Neural crest cell (in vitro differentiated cells): ENCODE data around the gene ARVCF. TPM values are rescaled to one million over a fixed set of nuclear protein-coding genes. Genes with fewer than 3 reads are reported as not detected.

Experiments used
- DNase-seq: peaks from one replicate; pipeline ENCODE4 v3.0.0; 2021; ENCODE audit warnings: low read depth, mixed read lengths, low spot score
- H3K27ac Mint-ChIP-seq: one replicate; pipeline ENCODE4 v1.8.0; 2021; ENCODE audit warnings: mild to moderate bottlenecking, mixed read lengths; ENCODE audit not compliant: unreplicated experiment
- H3K27me3 Mint-ChIP-seq: 2 replicates; pipeline ENCODE4 v1.8.0; 2021; ENCODE audit warnings: low read depth, mild to moderate bottlenecking, mixed read lengths
- H3K36me3 Mint-ChIP-seq: 2 replicates; pipeline ENCODE4 v1.8.0; 2021; ENCODE audit warnings: low read depth, mild to moderate bottlenecking, mixed read lengths
- H3K4me1 Mint-ChIP-seq: 2 replicates; pipeline ENCODE4 v1.8.0; 2021; ENCODE audit warnings: mixed read lengths
- H3K4me3 Mint-ChIP-seq: one replicate; pipeline ENCODE4 v1.8.0; 2021; ENCODE audit warnings: mild to moderate bottlenecking, mixed read lengths
- H3K9me3 Mint-ChIP-seq: 2 replicates; pipeline ENCODE4 v1.8.0; 2021; ENCODE audit warnings: mixed read lengths
- total RNA-seq: library from RNA; stranded (reverse); gene quantifications from 2 replicates; pipeline ENCODE4 v1.2.1, GENCODE V29; 2021
- TF ChIP-seq, protein P1 (sequence below): fragments of 200-600 bp; sonication (generic); conservative IDR thresholded peaks from 2 replicates; pipeline ENCODE4 v1.5.0; 2021; ENCODE audit warnings: antibody characterized with exemption, mild to moderate bottlenecking

The ARVCF gene
- total RNA-seq, 1 donor from 2014 or later: 105 TPM

DNA sequence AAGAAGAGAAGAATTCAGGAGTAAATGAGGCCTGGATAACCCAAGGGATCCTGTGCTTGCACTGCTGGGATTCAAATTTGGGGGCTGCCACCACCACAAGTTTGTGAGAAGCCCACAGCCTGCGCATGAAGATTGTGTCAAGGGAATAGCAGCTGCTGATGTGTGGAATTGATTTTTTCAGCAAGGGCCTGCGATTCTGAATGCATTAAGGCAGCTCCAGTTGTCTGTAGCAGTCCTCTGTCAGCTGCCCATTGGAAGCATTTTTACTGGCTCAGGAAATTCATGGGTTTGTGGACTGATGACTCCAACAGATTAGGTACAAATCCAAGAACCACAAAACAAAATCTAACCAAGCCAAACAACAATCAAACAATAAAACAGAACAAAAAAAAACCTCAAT is 14.0 kb downstream of the ARVCF start:
- peaks cover 22% of the 10 kb centered on the region for H3K36me3 Mint-ChIP-seq
- H3K9me3 Mint-ChIP-seq: peaks cover 16% of the 10 kb centered on the region
- no peak overlapping the region for H3K27ac Mint-ChIP-seq
- no peak for DNase-seq
- peaks cover 54% of the 10 kb centered on the region for H3K4me1 Mint-ChIP-seq
- TF ChIP-seq, protein P1, sequence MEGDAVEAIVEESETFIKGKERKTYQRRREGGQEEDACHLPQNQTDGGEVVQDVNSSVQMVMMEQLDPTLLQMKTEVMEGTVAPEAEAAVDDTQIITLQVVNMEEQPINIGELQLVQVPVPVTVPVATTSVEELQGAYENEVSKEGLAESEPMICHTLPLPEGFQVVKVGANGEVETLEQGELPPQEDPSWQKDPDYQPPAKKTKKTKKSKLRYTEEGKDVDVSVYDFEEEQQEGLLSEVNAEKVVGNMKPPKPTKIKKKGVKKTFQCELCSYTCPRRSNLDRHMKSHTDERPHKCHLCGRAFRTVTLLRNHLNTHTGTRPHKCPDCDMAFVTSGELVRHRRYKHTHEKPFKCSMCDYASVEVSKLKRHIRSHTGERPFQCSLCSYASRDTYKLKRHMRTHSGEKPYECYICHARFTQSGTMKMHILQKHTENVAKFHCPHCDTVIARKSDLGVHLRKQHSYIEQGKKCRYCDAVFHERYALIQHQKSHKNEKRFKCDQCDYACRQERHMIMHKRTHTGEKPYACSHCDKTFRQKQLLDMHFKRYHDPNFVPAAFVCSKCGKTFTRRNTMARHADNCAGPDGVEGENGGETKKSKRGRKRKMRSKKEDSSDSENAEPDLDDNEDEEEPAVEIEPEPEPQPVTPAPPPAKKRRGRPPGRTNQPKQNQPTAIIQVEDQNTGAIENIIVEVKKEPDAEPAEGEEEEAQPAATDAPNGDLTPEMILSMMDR: no peak
- no peaks in the 10 kb centered on the region for H3K27me3 Mint-ChIP-seq
- no peak overlapping the region for H3K4me3 Mint-ChIP-seq

DNA sequence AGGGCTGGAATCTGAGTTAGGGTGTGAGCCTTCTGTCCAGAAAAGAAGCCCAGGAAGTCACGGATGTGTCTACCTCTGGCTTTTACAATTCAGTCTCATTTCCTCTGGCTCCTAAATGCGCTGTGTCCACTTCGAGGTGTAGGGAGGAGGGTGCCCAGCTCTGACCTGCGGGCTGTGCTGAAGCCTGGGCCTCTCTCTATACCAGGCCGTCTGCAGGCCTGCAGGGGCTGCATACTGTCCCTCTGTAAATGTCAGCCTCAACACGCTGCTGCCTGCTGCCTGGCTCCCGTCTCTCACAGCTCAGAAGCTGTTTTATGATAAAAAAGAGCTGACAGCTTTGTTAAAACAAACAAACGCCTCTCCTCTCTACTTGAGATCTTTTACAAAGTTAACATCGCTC is 14.5 kb downstream of the ARVCF start:
- TF ChIP-seq, protein P1: no peak
- Mint-ChIP-seq H3K36me3 (peaks cover 22% of the 10 kb centered on the region), H3K27me3 (no peaks in the 10 kb centered on the region), H3K27ac (no peak overlapping the region), H3K9me3 (peaks cover 16% of the 10 kb centered on the region), H3K4me3 (no peak overlapping the region), H3K4me1 (peaks cover 55% of the 10 kb centered on the region)
- DNase-seq: no peak

DNA sequence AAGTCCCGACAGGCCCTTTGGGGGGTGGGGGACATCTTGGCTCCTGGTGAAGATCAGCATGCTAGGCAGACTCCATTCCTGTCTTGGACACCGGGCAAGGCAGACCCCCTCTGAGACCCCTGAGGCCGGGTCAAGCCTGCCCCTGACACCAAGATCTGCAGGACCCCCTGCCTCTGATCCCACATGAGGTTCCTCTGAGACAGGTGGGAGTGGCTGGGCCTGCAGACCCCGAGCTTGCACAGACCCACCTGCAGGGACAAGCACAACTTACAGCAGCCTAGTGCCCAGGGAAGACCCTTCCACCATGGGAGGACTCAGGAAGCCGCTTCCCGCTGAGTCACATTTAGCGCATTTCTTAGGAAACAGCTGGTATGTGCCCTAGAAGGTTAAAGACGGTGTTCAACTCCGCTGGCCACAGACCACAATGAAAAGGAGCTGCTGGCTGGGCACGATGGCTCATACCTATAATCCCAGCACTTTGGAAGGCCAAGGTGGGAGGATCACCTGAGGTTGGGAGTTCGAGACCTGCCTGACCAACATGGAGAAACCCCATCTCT is 15.5 kb downstream of the ARVCF start:
- Mint-ChIP-seq H3K27ac (peak overlapping the region; percentile 62), H3K27me3 (no peaks in the 10 kb centered on the region), H3K4me1 (peaks cover 65% of the 10 kb centered on the region), H3K4me3 (no peak overlapping the region), H3K36me3 (peaks cover 22% of the 10 kb centered on the region), H3K9me3 (peaks cover 16% of the 10 kb centered on the region)
- TF ChIP-seq, protein P1: no peak
- DNase-seq: no peak

DNA sequence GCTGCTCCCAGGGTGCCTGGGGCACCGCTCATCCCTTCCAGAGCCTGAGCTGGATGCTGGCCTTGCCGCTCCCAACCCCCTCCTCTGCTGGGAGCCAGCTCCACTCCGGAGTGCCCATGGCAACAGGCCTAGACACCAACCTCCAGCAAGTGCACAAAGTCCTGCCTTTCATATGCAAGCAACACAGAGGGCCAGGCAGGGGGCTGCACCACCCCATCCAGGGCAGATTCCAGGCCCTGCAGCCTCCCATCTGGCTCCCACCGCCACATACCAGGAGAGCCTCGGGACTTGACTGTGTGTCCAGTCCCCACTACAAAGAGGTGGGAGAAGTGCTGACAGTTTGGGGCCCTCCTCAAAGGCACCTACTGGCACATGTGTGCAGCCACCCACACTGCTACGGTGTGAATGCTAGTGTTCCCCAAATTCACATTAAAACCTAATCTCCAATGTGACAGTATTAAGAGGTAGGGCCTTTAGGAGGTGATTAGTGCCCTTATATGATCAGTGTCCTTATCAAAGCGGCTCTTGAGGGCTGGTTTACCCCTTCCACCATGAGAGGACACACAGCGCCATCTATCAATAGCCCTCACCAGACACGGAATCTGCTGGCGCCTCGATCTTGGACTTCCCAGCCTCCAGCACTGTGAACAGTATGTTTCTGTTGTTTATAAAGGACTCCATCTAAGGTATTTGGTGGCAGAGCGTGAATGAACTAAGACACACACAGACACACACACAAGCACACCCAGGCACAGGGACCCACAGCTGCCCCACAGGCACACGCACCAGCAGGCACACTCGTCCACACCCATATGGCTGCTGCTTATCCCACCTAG is 16.2 kb downstream of the ARVCF start:
- Mint-ChIP-seq H3K27ac (peak overlapping the region; percentile 72), H3K36me3 (peaks cover 22% of the 10 kb centered on the region), H3K4me1 (peaks cover 66% of the 10 kb centered on the region), H3K9me3 (peaks cover 16% of the 10 kb centered on the region), H3K27me3 (no peaks in the 10 kb centered on the region), H3K4me3 (peak overlapping the region; percentile 81)
- DNase-seq: peak; percentile 35
- TF ChIP-seq, protein P1: no peak

DNA sequence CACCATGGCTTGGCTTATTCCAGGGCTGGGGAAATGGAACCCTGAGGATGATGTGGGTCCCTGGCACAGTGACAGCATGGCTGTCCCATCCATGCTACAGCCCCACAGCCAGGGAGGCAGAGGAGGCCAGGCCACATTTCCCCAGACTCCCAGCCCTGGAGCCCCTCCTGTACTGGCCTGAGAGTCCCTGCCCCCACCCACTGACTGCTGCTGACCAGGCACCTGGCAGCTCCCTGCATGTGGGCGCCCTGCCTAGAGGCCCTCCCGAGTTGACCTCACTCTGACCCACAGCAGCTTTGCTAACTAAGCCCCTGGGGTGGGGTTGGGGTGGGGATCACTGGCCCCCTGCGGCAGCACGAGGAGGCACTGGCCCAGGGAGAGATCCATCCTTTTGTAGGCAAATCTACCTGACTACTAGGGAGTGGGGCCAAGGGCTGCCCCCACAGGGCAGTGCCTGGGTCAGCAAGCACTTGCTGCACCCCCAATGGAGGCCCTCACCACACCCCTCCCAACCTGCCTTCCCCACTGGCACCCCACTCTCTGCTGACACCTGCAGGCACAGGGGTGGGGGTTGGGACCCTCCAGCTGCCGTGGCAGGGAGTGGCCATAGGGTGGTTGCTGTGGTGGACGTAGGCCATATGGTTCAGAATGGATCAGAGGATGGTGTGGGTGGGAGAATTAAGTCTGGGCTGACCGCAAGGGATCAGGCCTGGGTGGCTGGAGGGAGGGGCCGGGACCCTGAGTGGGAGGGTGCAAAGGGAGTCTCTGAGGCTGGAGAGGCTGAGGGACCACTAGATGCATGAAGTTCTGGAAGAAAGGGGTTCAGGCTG is 17.4 kb downstream of the ARVCF start:
- Mint-ChIP-seq H3K9me3 (peaks cover 13% of the 10 kb centered on the region), H3K4me3 (no peak overlapping the region)

More for the DNA sequence above, 17.4 kb downstream of the ARVCF start:
- DNase-seq: no peak
- Mint-ChIP-seq H3K27ac (peak overlapping the region; percentile 35), H3K36me3 (peaks cover 13% of the 10 kb centered on the region), H3K4me1 (peaks cover 70% of the 10 kb centered on the region), H3K27me3 (no peaks in the 10 kb centered on the region)
- TF ChIP-seq, protein P1: no peak
